NCI-H446 treated with DMSO at 0.1 percent for 48 hours (cell line): ENCODE measurements around the gene CD99L2.
"Not testable (repeated sequence)": the region's sequence is repeated elsewhere in the genome, so short reads cannot be mapped to it uniquely, and the experiment has no call there.

Experiments used
- DNase-seq: peaks from one replicate; lab custom pipeline; 2025; lab: John Stamatoyannopoulos, UW

CD99L2 gene

GRCh38 chrX:150849996-150850720 lies 48.3 kb downstream of the CD99L2 start:
- no peak for DNase-seq

GRCh38 chrX:150849486-150849885 lies 49.0 kb downstream of the CD99L2 start:
- no peak for DNase-seq

DNA sequence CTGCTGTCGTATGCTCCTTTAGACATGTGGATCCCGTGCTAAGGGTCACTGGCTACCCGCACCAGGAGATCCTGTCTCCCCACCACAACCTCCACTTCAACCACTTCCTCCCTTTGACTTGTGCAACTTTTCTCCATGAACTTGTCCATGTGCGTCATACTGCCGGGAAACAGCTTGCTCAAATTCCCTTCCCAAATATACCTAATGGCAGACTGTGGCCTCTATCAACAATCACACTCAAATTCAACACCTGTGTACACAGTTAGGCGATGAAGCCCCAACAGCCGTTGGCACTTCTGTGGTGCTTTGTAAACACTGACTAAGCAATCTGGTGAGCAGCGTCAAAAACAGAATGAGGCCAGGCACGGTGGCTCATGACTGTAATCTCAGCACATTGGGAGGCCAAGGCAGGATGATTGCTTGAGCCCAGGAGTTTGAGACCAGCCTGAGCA lies 49.5 kb downstream of the CD99L2 start:
- no peak for DNase-seq

DNA sequence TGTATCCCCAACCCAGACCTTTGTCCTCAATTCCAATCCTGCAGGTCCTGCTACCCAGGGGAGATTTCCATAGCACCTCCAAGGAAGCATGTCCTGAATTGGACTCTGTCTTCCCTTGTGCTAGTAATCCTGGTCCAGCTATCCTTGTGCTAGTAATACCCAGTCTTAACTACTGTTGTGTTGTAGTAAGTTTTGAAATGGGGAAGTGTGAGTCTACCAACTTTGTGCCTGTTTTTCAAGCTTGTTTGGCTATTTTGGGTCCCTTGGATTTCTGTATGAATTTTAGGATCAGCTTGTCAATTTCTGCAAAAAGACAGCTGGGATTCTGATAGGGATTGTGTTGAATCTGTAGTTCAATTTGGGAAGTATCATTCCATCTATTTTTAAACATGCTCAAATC lies 51.4 kb downstream of the CD99L2 start:
- DNase-seq, result no peak

- DNase-seq, result no peak
Measured at GRCh38 chrX:150846130-150846529, 52.3 kb downstream of the CD99L2 start.

GRCh38 chrX:150845091-150845490 lies 53.4 kb downstream of the CD99L2 start:
- no peak for DNase-seq

DNA sequence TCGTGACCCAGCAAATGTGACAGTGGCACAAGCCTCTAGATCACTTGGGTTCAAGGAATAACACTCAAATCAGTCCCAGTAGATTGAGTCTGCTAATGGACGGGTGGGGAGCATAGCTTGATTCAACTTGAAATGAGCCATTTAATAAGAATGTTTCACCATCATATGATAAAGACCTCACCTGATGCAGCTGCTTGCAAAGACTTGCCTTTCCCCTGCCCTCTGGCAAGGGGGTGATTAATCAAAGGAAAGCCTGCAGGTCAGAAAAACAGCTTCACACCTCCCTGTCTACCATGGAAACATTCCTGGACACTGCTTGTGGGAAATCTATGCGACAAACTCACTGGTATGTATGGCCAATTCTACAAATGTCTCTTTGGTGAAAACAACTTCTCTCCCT lies 54.5 kb downstream of the CD99L2 start:
- no peak for DNase-seq

GRCh38 chrX:150842198-150842685 lies 56.2 kb downstream of the CD99L2 start:
- no peak for DNase-seq

GRCh38 chrX:150841456-150842197 lies 56.8 kb downstream of the CD99L2 start:
- DNase-seq, result no peak

DNA sequence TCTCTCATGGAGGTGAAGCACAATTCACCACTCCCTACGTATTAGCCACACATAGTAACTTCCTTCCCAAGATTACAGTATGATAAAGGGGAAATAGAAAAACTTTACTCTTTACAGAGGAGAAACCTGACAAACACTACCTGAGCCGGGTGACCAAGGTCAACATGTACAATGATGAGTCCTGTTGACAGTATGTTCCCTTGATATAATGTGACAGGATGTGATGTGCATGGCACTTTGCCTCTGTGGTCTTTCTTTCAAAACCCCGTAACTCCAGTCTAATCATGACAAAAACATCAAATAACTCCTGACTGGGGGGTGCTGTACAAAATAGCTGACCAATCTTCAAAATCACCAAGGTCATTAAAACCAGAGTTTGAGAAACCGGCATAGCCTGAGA lies 60.6 kb downstream of the CD99L2 start:
- no peak for DNase-seq

DNA sequence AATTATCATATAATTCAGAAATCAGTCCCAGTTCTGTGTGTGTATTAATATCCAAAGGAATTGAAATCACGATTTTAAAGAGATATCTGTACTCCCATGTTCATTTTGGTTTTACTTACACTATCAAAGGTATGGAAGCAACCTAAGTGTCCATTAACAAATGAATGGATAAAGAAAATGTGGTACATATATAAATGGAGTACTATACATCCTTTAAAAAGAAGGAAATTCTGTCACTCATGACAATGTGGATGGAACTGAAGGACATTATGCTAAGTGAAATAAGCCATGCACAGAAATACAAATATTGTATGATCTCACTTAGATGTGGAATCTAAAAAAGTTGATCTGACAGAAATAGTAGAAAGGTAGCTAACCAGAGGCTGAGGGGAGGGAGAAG lies 63.8 kb downstream of the CD99L2 start:
- DNase-seq, result no peak

DNA sequence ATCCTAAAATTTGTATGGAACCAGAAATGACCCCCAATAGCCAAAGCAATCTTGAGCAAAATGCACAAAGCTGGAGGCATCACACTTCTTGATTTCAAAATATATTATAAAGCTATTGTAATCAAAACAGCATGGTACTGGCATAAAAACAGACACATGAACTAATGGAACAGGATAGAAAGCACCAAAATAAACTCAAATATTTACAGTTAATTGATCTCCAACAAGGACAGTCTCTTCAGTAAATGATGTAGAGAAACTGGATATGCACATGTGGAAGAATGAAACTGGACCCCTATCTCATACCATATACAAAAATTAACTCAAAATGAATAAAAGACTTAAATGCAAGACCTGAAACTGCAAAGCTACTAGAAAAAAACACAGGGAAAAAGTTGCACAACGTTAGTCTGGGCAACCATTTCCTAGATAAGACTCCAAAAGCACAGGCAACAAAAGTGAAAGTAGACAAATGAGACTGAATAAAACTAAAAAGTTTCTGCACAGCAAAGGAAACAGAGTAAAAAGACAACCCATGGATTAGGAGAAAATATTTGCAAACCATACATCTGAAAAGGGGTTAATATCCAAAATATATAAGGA lies 64.9 kb downstream of the CD99L2 start:
- no peak for DNase-seq

GRCh38 chrX:150831863-150832262 lies 66.6 kb downstream of the CD99L2 start:
- DNase-seq, result no peak

GRCh38 chrX:150828785-150829184 lies 69.7 kb downstream of the CD99L2 start:
- DNase-seq, result no peak

- not testable (repeated sequence) for DNase-seq
Measured at GRCh38 chrX:150824352-150824751, 74.1 kb downstream of the CD99L2 start.

DNA sequence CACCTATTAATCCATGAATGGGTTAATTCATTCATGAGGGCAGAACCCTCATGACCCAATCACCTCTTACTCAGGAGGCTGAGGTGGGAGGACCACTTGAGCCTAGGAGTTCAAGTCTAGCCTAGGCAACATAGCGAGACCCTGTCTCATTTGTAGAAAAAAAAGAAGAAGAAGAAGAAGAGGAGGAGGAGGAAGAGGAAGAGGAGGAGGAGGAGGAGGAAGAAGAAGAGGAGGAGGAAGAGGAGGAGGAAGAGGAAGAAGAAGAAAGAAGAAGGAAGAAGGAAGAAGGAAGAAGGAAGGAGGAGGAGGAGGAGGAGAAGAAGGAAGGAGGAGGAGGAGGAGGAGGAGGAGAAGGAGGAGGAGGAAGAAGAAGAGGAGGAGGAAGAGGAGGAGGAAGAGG lies 74.6 kb downstream of the CD99L2 start:
- not testable (repeated sequence) for DNase-seq

- DNase-seq, result no peak
Measured at GRCh38 chrX:150821971-150822370, 76.5 kb downstream of the CD99L2 start.

DNA sequence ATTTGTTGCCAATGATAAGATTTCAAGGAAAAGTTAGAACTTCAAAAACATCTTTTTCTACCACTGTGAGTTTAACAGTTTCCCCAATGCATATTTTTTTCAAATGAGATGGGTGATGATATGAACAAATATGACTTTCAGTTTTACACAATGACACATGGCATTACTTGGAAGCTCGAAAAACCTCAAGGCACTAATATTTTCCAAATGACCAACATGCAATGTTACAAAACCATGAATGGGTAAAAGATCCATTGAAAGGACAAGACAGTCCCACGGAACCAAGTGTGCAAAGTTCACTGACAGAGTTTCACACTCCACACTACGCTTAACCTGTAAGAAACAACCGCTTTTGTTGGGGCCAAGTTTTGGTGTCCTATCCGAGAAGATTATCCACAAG lies 84.5 kb downstream of the CD99L2 start:
- DNase-seq, result no peak

GRCh38 chrX:150806827-150807226 lies 91.6 kb downstream of the CD99L2 start:
- no peak for DNase-seq

- DNase-seq, result no peak
Measured at GRCh38 chrX:150805736-150806135, 92.7 kb downstream of the CD99L2 start.

DNA sequence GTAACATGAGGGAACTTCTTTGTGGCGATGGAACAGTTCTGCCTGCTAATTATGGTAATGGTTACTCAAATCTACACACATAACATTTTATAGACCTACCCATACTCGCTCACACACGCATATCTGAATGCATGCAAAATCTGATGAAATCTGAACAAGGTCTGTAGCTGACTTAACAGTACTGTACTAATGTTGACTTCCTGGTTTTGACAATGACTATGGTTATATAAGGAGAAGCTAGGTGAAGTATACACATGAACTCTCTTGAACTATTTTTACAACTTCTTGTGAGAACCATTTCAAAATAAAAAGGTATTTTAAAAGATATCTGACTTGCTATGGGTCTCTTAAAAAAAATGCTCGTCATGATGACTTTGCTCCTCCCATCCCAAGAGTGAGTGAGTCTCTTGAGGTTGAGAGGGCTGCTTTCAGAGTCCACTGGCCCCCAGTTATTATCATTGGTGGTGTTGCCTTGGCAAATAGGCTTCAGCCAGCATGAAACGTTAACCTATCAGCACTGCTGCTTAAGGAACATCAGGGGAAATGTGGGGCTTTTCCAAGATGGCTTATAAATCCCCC lies 105.4 kb downstream of the CD99L2 start:
- DNase-seq, result no peak

- no peak for DNase-seq
Measured at GRCh38 chrX:150790021-150790420, 108.4 kb downstream of the CD99L2 start.

GRCh38 chrX:150781677-150782076 lies 116.8 kb downstream of the CD99L2 start:
- DNase-seq, result no peak
